GM19463 (cell line): Measurements from ENCODE around the gene DLL1.

Experiments used
- ATAC-seq: cut with Tn5 transposase; IDR thresholded peaks from one replicate; pipeline ENCODE4 v1.9.1; 2021; ENCODE audit warnings: mild to moderate bottlenecking, moderate library complexity; ENCODE audit not compliant: unreplicated experiment

Gene DLL1

DNA sequence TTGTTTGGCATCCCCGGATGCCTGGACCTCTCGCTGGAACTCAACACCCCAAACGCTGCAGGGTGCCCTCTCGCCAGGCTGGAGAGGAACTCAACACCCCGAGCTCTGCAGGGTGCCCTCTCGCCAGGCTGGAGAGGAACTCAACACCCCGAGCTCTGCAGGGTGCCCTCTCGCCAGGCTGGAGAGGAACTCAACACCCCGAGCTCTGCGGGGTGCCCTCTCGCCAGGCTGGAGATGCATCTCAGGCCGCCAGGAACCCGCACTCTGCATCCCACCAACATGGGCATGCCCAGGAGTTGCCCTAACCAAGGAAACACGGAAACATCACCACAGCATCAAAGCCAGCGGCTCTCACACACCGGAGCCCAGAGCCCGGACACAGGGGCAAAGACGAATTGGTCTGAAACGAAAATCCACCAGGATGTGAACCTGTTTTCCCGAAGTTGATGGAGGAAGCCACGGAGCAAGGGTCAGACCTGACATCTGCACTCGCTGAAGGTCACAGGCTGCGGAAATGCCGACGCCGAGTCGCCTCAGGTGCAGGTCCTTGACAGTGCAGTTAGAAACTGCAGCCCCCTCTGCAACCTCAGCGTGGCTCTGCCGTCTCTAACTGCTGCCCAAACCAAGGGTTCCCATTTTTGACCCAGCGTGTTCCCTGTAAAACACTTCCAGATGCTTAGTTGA lies 37.5 kb downstream of the DLL1 start:
- ATAC-seq = no peak

- ATAC-seq = no peak
Measured at GRCh38 chr6:170251776-170252571, 38.9 kb downstream of the DLL1 start.

GRCh38 chr6:170250981-170251775 lies 39.7 kb downstream of the DLL1 start:
- ATAC-seq = no peak

- no peak for ATAC-seq
Measured at GRCh38 chr6:170250455-170250854, 40.4 kb downstream of the DLL1 start.

DNA sequence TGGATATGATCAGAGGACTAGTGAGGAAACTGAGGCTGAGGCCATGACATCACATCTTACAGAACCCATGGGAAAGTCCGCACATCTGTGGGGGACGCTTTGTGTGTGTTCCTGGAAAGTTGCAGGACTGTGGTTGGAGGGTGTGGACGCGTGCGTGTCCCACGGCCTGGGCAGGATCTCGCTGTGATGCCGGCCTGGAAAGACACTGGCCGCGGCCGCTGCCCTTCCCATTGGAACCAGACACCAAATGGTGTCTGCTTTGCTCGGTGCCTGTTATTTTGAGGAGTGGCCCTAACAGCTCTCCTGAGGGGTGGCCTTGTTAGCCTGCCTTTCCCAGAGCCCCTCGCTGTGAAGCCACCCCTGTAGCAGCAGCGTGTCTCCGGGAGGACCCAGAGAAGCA lies 41.1 kb downstream of the DLL1 start:
- ATAC-seq = no peak

DNA sequence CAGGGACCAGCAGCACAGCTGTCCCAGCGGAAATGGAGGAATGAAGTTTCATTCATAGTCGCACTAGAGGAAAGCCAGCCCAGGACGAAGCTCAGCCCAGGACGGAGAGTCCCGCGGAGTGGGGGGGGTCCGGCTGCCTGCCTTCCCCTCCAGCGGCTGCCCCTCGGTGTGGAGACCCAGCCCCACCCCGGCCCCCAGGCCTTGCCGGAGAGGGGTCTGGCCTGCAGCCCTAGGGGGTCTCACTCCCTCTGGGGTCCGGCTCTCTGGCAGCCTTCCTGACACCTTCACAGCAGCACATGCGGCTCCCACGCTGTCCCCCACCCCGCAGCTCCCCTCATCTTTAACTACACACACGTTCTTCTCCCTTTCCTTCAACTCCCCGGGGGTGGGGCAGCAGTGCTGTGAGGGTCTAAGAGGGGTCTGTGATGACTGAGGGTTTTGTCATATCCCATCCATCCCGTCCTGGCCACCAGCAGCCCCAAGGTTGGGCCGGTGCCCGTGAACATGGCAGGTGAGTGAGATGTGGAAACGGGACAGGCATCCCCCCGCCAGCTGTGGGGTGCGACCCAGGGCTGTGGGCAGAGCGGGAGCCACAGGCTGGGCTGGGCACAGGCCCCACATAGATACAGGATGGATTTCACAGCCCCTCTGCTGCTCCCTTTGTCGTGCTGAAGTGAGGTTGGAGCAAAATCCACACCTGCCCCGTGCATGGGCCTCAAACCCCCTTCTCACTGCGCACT lies 41.8 kb downstream of the DLL1 start:
- ATAC-seq = no peak

DNA sequence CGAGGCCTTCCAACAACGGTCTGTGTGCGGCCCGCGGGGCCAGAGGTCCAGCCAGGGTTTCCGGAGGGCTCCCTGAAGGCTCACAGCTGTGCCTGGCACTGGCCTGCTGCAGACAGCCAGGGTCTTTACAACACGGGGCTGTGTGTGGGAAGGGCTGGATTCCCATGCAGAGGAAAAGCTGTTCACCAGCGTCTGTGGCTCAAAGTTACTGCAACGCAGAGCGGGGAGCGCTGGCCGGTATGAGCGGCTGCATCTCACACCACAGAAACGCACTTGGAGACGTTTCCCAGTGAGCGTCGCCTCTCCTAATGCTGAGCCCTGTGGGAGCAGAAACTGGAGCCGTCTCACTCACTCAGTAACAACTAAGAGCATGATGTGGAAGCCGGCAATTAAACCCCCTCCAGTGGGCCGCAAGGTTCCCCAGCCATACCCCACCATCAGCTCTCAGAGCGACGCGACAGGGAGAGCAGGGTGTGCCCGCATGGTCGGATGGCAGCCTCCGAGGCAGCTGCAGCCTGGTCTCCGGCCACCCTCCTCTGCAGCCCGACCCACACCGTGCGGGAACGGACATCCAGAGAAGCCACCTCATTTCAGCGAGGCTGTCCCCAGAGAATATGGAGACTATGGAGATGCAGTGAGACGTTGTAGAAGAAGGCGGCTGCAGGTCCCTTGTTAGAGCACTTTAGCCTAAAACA lies 42.6 kb downstream of the DLL1 start:
- ATAC-seq = no peak

- no peak for ATAC-seq
Measured at GRCh38 chr6:170247178-170247701, 43.6 kb downstream of the DLL1 start.

DNA sequence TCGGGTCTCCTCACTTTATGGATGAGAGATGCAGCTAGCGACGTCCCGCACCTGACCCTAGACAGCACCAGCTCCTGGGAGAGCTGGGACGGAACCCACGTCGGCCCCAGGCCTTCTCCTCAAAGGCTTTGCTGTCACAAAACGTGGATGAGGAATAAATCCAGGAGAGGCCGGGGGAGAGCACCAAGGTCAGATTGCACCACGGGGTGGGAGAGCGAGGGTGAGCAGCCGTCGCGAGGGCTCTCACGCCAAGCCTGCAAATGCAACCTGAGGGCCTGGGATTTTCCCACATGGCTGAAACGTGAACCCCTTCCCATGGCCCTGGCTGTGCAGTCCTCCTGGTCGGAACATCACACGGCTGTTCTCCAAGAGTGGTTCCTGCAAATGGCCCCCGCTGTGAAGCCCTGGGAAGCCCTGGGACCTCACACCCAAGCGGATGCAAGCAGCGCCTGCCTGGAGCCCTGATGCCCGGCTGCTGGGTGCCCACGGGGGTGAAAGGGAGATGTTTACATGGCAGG lies 45.3 kb downstream of the DLL1 start:
- ATAC-seq = no peak

DNA sequence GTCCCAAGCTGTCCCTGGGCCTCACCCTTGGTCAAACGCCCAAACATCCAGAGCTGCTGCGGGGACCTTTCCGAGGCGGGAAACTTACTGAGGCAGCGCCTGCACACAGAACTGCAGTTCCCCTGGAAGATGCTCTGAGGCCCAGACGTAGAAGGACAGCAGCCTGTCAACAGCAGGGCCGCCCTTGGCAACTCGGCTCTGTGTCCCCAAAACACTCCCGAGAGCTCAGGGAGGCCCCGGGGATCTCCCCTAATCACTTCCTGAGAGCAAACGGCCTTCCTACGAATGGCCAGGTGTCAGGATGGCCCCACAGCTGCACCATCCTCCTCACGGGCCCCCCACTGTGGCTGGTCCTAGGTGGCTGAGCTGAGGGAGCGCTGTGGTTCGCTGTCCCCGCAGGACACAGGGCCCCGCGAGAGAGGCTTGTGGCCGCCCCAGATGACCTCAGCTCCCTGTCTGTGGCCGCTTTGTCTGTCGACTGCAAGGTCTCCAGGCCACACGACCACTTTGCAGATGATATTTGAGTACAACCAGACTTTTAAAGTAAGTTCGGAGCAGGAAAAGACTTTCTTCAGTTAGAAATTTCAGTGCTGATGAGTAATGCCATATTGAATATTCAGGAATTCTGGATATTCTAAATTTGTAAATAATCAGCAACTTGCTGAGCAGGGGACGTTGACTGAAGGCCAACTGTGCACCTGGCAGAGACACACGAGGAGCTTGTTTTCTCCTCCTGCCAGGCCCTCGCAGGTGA lies 46.0 kb downstream of the DLL1 start:
- ATAC-seq = no peak

- ATAC-seq = no peak
Measured at GRCh38 chr6:170243791-170244291, 47.0 kb downstream of the DLL1 start.

DNA sequence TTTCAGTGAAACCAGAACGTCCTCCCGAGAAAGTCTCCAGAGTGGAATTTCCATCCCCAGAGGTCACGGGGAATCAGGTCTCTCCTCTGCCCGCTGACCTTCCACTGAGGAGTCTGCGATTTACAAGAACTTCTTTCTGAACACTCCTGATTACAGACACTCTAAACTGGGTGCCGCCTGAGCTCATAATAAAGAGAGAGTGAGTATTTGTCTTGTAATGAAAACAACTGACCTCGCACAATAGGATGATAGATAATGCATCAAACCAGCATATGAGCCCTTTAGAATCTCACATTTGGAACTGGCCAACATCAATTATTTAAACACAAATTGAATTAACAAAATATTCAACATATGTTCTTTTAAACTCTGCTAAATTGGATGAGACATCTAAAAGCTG lies 47.5 kb downstream of the DLL1 start:
- ATAC-seq = no peak

DNA sequence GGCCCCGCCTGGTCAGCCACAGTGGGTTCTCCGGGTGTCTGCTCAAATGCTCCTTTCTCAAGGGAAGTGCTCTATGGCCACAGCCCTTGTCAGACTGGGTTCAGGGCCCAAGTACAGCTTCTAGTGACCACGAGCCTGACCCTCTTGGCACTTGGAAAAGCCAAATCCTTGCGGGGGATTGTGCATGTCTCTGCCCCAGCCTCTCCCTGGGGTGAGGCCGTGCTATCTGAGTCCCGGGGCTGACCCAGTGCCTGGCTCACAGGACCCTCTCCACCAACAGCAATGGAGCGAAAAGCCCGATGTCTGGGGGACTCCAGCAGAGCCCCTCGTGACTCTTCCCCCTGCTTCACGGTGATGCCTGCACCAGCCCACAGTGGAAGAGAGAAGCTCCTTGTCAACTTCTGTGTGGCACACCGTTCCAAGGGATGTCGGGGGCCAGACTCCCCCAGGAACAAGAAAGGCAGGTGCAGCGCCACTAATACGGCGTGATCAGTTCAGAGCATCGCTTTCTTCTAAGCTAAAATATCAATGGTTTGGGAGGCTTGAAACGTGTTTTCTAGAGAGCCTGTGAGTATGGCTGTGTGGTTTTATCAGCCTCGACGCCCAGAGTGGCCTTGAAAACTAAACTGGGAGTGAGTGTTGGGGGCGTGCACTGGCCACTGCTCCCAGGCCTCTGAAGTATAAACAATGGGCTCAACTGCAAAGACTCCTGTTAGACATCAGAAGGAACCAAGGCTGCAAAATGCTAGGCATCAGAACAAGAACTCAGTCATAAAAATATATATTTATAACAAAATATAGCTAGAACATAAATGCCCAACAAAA lies 51.9 kb downstream of the DLL1 start:
- ATAC-seq = no peak

DNA sequence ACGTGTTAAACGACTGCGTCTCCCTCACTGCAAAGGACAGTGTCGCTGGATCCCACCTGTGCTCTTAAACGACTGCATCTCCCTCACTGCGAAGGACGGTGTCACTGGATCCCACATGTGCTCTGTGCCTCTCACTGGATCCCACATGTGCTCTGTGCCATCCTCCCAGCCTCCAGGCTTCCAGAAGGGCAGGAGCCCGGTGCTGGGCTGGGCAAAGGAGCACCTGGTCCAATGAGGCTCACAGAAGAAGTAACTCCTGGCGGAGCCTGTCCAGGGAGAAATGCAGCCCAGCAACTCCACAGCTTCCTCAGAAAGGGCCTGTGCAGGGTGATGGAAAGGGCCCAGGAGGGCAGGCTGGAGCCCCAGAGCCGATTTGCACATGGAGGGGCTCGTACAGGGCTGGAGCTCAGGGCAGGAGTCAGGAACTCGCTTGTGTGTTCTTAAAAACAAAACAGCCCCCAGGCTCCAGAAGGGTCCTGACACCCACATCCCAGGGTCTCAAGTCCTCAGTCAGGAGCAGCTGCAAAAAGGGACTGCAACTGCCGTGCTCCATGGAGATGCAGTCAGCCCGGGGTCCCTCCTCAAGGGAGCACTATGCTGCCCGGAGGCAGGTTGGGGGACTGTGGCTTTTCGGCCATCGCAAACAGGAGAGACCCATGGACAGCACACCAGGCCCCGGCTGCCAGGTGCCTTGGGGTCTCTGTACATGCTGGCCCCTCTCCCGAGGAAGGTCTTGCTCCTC lies 52.7 kb downstream of the DLL1 start:
- no peak for ATAC-seq

DNA sequence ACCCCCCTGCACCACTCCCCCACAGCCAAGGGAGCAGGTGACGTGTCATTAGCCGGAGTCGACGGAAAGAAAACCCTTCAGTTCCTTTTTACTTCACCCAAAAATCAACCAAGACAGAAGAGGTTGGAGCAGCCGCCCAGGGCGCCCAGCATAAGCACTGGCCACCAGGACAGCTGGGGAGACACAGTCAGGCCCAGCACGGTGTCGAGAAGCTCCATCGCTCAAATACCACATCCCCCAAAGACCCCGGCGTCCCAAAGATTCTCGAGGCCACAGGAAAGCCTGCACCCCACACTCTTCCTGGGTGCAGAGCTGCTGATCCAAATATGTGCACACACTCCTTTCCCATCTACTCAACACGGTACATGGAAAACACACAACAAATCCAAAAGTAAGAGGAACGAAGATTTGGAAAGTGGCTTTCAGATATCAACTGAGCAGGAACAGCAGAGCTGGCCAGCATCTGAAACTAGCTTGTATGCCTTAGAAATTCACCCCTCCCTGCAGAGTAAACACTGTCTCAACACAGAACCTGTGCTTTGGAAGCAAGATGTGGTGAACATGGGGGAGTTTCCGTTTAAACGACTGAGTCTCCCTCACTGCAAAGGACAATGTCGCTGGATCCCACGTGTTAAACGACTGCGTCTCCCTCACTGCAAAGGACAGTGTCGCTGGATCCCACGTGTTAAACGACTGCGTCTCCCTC lies 54.6 kb downstream of the DLL1 start:
- ATAC-seq = no peak

DNA sequence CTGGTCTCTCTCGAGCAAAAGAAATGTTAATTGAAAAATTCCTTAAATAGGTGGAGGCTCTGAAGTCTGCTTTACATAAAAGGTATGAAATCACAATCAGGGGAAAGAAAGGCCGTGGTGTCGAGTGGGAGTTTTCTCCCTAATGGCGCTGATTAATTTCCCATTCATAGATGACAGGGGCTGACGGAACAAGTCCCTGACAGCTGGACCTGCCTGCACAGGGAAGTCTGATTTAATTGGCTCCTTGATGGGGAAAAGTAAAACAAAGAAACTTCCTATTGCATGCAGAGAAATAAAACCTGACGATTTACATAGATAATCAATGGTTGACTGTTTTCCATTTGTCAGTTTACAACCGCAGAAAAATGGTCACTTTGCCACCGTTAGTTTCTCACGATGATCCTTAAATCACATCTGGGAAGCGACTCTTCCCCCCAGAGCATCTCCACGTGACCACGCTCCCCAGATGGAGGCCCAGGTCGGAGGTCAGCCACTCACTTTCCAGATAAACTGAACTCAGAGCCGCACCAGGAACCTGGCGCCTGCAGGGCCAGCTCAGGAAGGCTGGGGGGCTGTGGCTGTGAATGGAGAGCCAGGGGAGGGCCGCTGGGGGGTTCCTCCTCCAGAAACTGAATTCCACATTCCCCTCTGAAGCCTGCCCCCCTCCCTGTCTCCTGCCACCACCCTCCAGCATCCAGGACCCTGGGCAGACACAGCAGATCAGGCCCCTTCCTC lies 55.3 kb downstream of the DLL1 start:
- no peak for ATAC-seq
